GM21576 (cell line): Measurements from ENCODE around the gene AGTR1.
"Not testable (repeated sequence)": the region's sequence is repeated elsewhere in the genome, so short reads cannot be mapped to it uniquely, and the experiment has no call there.

ENCODE experiments used
- ATAC-seq: cut with Tn5 transposase; IDR thresholded peaks from one replicate; pipeline ENCODE4 v1.9.1; 2021; ENCODE audit warnings: mild to moderate bottlenecking, moderate library complexity; ENCODE audit not compliant: unreplicated experiment

AGTR1 gene

GRCh38 chr3:148757238-148758215 lies 59.8 kb downstream of the AGTR1 start:
- ATAC-seq: no peak

DNA sequence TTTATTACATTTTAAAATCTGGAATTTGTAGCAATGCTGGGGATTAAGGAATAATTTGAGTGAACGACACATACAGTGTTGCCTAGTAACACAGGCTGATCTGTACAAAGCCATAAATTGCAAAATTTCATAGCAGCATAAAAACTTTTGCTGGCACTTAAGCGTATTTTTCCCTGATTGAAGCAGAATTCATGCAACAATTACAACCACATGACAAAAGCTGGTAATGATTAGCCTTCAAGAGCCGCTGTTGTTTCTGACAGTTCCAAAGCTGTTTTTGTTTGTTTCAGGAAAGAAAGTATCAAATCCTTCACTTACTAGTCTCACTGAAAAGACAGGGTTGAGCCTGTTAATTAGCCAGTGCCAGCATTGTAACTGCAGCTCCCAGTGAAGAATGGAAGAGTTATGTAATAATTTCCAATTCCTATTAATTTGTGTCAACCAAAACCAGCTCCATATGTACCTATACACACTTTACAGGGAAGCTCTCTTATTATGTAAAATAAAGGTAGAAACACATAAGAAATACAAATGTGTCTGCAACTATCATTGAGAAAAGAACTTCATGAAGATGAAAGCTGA lies 60.7 kb downstream of the AGTR1 start:
- ATAC-seq: no peak

GRCh38 chr3:148759430-148759829 lies 61.7 kb downstream of the AGTR1 start:
- ATAC-seq: no peak

- ATAC-seq: no peak
These were observed 65.5 kb downstream of the AGTR1 start for GRCh38 chr3:148763156-148763680.

DNA sequence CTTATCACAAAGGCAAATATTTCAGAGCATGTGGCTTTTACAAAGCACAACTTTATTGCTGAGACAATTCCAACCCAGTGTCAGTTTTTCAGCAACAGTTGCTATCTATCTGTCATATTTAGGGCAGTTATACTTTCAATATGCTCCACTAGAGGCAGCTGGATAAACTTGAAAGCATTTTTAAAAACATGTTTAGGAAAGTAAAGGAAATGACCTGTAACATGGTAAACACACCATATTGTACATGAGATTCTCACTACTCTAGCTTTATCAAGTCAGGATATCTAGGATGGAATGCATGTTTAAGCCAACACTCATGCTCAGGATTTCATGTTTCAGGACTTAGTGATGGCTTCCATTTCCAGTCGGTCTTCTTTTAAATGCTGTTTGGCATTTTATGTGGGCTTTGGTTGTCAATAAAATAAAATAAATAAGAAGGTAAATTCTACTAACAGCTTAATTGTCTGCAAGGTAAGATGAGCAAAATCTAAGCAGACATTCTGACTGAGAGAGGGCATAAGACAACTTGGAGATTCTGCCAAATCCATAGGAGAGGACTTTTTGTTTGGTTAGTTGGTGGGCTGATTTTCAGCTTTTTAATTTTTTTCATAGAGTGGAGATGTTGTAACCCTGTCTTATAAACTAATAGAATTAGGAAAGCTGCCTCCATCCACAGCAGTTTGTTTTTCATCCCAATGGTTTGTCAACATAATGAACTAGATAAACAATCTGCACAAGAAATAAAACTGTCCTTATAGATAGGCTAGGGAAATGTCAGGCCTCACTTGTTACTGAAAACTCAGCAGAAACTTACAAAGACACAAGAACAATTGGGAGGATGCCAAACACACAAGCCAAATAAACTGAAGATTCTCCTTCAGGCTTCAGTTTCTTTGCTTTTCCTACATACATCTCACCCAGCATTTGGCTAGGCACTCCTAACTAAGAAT lies 66.6 kb downstream of the AGTR1 start:
- ATAC-seq: no peak

DNA sequence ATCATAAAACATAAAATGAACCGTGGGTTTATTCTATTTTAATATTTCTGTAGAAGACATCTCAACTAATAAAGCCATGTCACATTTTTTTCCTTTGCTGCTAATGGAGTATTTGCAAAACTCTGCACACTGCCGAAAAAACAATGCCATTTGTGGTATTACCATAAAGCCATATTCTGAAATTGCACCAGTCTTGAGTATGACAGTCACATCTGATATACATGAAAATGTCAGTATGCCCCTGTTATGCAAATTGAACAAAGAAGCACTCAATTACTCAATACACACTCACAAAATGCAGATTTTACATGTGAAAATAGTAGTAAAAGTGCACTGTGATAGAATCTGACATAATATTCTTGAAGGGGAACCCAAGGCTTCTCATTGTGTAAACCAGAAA lies 74.7 kb downstream of the AGTR1 start:
- no peak for ATAC-seq

DNA sequence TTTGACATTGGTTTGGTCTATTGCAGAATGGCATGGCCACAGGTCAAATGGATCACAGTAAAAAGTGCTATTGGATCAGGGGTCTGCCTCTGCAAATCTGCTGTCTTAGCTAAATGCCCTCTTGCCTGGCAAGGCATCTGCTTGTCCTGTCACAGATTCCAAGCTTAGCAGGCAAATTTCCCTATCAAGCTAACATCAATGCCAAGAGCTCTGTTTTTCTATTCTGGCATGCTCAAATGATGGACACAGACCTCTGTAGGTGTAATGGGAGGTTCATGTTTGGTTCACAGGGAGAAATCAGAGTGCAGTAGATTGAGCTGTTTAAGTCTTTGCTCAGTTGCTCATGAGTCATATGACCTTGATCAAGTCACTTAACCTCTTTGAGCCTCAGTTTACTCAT lies 75.1 kb downstream of the AGTR1 start:
- no peak for ATAC-seq

- no peak for ATAC-seq
These were observed 76.1 kb downstream of the AGTR1 start for GRCh38 chr3:148773805-148774204.

DNA sequence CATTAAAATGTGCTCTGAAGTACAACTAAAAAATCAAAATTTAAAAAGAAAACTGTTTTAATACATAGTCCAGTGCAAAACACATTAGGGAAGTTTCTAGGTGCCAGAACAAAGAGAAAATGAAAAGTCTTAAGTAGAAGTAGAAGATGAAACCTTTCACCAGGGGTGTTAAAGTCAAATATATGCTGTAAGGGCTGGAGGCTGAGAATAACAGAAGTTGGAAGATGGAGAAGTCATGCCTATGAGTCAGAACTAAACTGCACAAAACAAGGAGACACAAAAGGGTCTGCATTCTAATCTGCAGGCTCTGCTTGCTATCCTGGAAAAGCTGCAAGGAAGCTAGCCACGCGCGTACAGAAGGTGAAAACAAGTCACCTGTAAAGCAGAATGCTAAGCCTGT lies 81.2 kb downstream of the AGTR1 start:
- no peak for ATAC-seq

DNA sequence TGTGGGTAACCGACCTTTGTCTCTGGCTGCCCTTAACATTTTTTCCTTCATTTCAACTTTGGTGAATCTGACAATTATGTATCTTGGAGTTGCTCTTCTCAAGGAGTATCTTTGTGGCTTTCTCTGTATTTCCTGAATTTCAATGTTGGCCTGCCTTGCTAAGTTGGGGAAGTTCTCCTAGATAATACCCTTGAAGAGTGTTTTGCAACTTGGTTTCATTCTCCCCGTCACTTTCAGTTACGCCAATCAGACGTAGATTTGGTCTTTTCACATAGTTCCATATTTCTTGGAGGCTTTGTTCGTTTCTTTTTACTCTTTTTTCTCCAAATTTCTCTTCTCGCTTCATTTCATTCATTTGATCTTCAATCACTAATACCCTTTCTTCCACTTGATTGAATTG lies 87.3 kb downstream of the AGTR1 start:
- ATAC-seq: not testable (repeated sequence)

DNA sequence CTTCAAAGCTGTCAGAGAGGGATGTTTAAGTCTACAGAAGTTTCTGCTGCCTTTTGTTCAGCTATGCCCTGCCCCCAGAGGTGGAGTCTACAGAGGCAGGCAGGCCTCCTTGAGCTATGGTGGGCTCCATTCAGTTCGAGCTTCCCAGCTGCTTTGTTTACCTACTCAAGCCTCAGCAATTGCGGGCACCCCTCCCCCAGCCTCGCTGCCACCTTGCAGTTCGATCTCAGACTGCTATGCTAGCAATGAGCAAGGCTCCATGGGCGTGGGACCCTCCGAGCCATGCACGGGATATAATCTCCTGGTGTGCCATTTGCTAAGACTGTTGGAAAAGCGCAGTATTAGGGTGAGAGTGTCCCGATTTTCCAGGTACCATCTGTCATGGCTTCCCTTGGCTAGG lies 88.5 kb downstream of the AGTR1 start:
- ATAC-seq: not testable (repeated sequence)

- ATAC-seq: no peak
These were observed 91.4 kb downstream of the AGTR1 start for GRCh38 chr3:148789146-148789545.

GRCh38 chr3:148789906-148790305 lies 92.2 kb downstream of the AGTR1 start:
- no peak for ATAC-seq

GRCh38 chr3:148790370-148790769 lies 92.7 kb downstream of the AGTR1 start:
- ATAC-seq: no peak

GRCh38 chr3:148790851-148791735 lies 93.4 kb downstream of the AGTR1 start:
- ATAC-seq: no peak

DNA sequence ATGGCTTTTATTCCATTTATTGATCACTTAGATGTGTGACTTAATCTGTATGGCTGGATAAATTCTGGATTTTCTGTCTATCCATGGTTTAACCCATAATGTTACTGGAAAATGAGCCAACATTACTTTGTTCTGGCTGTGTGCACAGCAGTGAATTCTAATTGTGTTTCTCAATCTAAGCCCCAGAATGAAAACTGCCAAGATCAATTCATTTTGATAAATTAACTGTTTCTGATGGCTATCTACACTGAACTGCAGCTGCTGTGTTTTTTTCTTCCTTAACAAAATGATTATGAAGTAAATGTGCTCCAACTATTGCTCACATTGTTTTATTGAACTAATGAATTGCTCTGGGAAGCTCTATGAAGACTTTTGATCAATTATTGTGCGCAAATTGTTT lies 94.2 kb downstream of the AGTR1 start:
- no peak for ATAC-seq

DNA sequence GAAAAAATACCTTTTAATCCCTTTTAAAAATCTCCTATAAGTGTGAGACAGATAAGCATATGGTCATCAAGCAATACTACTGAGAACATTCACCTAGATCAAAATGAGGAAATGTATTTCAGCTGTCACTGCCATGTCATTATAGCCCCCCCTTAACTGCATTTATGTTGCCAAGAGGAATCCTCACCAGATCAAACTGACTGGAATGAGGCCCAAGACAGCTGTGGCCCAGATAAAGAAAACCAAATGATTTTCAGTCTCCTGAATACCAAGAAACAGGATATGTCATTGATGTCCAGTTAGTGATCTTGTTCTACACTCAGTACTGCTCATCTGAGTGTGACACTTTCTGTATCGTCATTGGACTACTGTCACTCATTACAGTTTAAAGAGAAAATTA lies 94.8 kb downstream of the AGTR1 start:
- no peak for ATAC-seq
